Measurements from ENCODE around the gene TBL1X.

The TBL1X gene

GRCh38 chrX:9591496-9591895 is 126.6 kb downstream of the TBL1X start:
- no peak for DNase-seq

- no peak for DNase-seq
These were observed 128.9 kb downstream of the TBL1X start for GRCh38 chrX:9593756-9594155.

GRCh38 chrX:9595174-9595573 is 130.3 kb downstream of the TBL1X start:
- no peak for DNase-seq

- DNase-seq: no peak
These were observed 132.0 kb downstream of the TBL1X start for GRCh38 chrX:9596837-9597236.

GRCh38 chrX:9597361-9598035 is 132.6 kb downstream of the TBL1X start:
- no peak for DNase-seq

GRCh38 chrX:9598344-9598743 is 133.5 kb downstream of the TBL1X start:
- no peak for DNase-seq

GRCh38 chrX:9604111-9604907 is 139.5 kb downstream of the TBL1X start:
- DNase-seq: no peak

- DNase-seq: no peak
These were observed 140.0 kb downstream of the TBL1X start for GRCh38 chrX:9604908-9605306.

GRCh38 chrX:9605484-9605883 is 140.6 kb downstream of the TBL1X start:
- no peak for DNase-seq

GRCh38 chrX:9606971-9607370 is 142.1 kb downstream of the TBL1X start:
- DNase-seq: no peak

GRCh38 chrX:9609499-9609898 is 144.6 kb downstream of the TBL1X start:
- DNase-seq: no peak

- no peak for DNase-seq
These were observed 145.1 kb downstream of the TBL1X start for GRCh38 chrX:9609987-9610386.

- no peak for DNase-seq
These were observed 146.0 kb downstream of the TBL1X start for GRCh38 chrX:9610771-9611392.

- no peak for DNase-seq
These were observed 146.7 kb downstream of the TBL1X start for GRCh38 chrX:9611436-9612145.

GRCh38 chrX:9612146-9612505 is 147.3 kb downstream of the TBL1X start:
- no peak for DNase-seq

GRCh38 chrX:9614016-9614415 is 149.2 kb downstream of the TBL1X start:
- DNase-seq: no peak

- DNase-seq: no peak
These were observed 154.3 kb downstream of the TBL1X start for GRCh38 chrX:9619133-9619532.

- DNase-seq: no peak
These were observed 154.7 kb downstream of the TBL1X start for GRCh38 chrX:9619581-9619980.

- no peak for DNase-seq
These were observed 157.3 kb downstream of the TBL1X start for GRCh38 chrX:9622128-9622527.

- no peak for DNase-seq
These were observed 161.5 kb downstream of the TBL1X start for GRCh38 chrX:9626379-9626778.

GRCh38 chrX:9627922-9628321 is 163.1 kb downstream of the TBL1X start:
- no peak for DNase-seq

- DNase-seq: no peak
These were observed 164.1 kb downstream of the TBL1X start for GRCh38 chrX:9628779-9629493.

GRCh38 chrX:9634551-9634950 is 169.7 kb downstream of the TBL1X start:
- no peak for DNase-seq
